Right cardiac atrium (tissue), 5 donors: Measurements from ENCODE around the gene HOOK1. TPM values are rescaled to one million over a fixed set of nuclear protein-coding genes. Genes with fewer than 3 reads are reported as not detected.

Source experiments
- ATAC-seq, 2 donors: fragments of 200-7000 bp; cut with Tn5 transposase; one replicate each; pipeline versions ENCODE4 v1.8.0 to v1.9.1; 2020; ENCODE audit warnings: moderate library complexity in 2 of 2, mild to moderate bottlenecking in 1 of 2
- DNase-seq, 3 donors: peaks; one replicate each; pipeline ENCODE4 v3.0.0-alpha.2; 2020
- H3K27ac ChIP-seq: one replicate; pipeline ENCODE4 v1.5.1; 2013; ENCODE audit warnings: mild to moderate bottlenecking, low read length, control low read depth, moderate library complexity
- H3K27me3 ChIP-seq: one replicate; pipeline ENCODE4 v1.6.1; 2013; ENCODE audit not compliant: control insufficient read depth, insufficient read depth
- H3K4me1 ChIP-seq: one replicate; pipeline ENCODE4 v1.6.1; 2013; ENCODE audit warnings: low read length; ENCODE audit not compliant: control insufficient read depth, insufficient read depth
- H3K4me3 ChIP-seq: one replicate; pipeline ENCODE4 v1.5.1; 2013; ENCODE audit warnings: low read length, control low read depth
- H3K9me3 ChIP-seq: one replicate; pipeline ENCODE4 v1.6.1; 2013; ENCODE audit warnings: low read length; ENCODE audit not compliant: control insufficient read depth
- WGBS: extraction: QIAGEN DNeasy Blood & Tissue Kit; methylation state at CpG from one replicate; pipeline ENCODE4 v1.1.7; 2013; 5-methylcytosine and 5-hydroxymethylcytosine counted together
- intact Hi-C, 4 donors: fragments of 100-400 bp; cut with DNase I; formaldehyde crosslinking; loops; one replicate each; pipeline versions ENCODE4 v1.11.0 to v1.14.0; 2022 to 2023
- long read RNA-seq, 4 donors: library from polyadenylated mRNA; unstranded; transcript quantifications; one replicate each; pipeline ENCODE4 v2.0.0, GENCODE V29; 2020 to 2021
- polyA plus RNA-seq: library from polyadenylated mRNA; stranded (reverse); fragments of 200-250 nt; gene quantifications from one replicate; pipeline ENCODE4 v1.2.3, GENCODE V29; 2013
- total RNA-seq, 4 donors: library from RNA; stranded (reverse); fragmentation: NEBNext Ultra II Directional; extraction: Animal tissue kit (Norgen Biotek cat#: 25700); gene quantifications; one replicate each; pipeline ENCODE4 v1.2.1, GENCODE V29; 2021
- donor health status: healthy with polysubstance abuse.
- donor health status: DM: no; HTN: yes; CAD: no.
- donor health status: DM: no; HTN: no; CAD: no.
- donor health status: DM: no; HTN: yes; CAD: no; lungs with severe emphysema.
- donor health status: DM: yes; HTN: yes; CAD: no.

HOOK1 gene
- total RNA-seq (10 to 100 TPM in 2 of 4 donors, 1 to 10 TPM in 2; 7.8 to 12.0 (median 9.8) TPM), polyA plus RNA-seq (3.9 TPM)
- long read RNA-seq, donor 1, full-length matches to known transcripts, result 8 of 11 reads
- long read RNA-seq, donor 1, partial matches to known transcripts, result 2 of 11 reads
- long read RNA-seq, donor 1, other reads (novel, unspliced or antisense), result 1 of 11 reads
- long read RNA-seq, donor 2, result 0 reads
- long read RNA-seq, donor 3, full-length matches to known transcripts, result 3 of 9 reads
- long read RNA-seq, donor 3, partial matches to known transcripts, result 3 of 9 reads
- long read RNA-seq, donor 3, other reads (novel, unspliced or antisense), result 3 of 9 reads
- long read RNA-seq, donor 4, full-length matches to known transcripts, result 2 of 5 reads
- long read RNA-seq, donor 4, partial matches to known transcripts, result 1 of 5 reads
- long read RNA-seq, donor 4, other reads (novel, unspliced or antisense), result 2 of 5 reads

DNA sequence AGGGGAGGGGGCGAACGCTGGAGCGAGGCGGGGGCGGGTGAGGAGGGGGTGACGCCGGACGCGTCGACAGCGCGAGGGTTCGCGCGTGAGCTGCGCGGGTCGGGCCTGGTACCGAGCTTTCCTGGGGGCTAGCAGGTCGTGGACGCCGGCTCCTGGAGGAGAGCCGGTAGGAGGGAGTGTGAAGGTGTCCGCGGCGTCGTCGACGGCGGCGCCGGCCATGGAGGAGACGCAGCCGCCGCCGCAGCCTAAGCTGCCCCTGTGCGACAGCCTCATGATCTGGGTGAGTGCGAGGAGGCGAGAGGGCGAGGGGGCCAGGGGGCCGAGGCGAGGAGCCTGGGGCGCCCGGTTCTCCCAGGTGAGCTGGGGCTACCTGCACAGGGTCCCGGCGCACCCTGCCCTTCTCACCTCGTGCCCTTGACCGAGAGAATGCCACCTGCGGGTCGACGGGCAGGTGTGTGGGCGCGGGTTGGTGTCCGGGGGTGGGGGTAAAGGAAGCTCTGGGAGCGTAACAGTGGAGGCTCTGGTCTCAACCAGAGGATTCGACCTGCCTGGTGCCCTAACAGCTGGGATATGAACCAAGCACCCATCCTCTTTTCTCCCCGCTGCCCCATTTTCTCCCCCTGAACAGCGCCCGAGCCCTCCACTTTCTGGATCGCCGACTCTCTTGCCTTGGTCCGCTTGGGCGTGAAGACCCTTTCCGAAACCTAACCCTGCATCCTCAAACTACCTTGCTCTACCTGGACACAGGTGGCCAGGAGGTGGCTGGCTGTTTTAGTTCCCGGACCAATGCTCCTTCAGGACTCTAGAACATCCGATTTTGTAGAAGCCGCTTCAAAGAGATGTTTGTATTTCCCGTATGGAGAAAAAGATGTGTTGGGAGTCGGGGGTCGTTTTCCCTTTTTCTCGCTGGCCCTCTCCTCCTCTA, at the start of gene HOOK1:
Gene HOOK1, plus strand, starts transcription at position 49 of the 925 bp plus-strand sequence. Its CDS starts 169 bp downstream, at position 218.
- intact Hi-C loops, result no loop called here
- ATAC-seq (peak in 1 of 2 donors; percentile 14), DNase-seq (peak in 2 of 3 donors; percentile 29 to 47)
- Histone ChIP-seq H3K4me1 (no peaks in the 10 kb centered on the region), H3K4me3 (peak within 1 kb of the TSS; percentile 52), H3K9me3 (no peaks in the 10 kb centered on the region), H3K27ac (peak within 1 kb of the TSS; percentile 57), H3K27me3 (no peaks in the 10 kb centered on the region)
- WGBS, result 8% methylated on average over 71 of the region's 71 CpGs

DNA sequence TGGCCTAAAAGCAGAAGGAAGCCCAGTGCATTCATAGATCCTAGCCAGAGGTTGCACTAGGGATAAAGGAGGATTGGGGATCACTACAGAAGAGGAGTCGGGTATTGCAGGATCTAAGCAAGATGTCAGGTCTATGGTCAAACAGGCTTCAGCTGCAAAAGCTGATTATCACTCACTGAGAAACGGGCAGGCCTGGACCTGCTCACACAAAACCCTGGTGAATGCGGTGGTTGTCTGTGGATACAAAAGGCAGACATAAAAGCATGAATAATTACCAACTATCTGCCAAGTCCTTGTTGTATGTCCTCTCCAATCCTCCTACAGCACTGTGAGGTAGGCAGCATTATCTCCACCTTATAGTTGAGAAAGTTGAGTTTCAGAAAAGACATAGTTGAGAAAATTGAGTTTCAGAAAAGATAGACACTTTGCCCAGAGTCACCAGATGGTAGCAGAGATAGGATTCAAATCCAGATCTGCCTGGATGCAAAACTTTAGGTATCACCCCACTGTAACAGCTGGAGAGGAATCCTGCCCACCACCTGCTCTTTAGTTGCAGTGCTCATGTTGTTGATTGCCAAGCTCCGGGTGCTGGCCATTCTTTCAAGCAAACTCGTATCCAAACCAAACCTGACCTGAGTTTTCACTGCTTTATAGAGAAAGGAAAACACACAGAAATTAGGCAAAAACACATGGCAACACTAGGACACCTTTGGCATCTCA, 49.6 kb upstream of the HOOK1 start:
- 83% methylated on average over 5 of the region's 5 CpGs for WGBS
- DNase-seq (no peak), ATAC-seq (no peak)
- H3K4me3 ChIP-seq, result no peak overlapping the region
- intact Hi-C loops, result no loop called here
- no peaks in the 10 kb centered on the region for H3K4me1 ChIP-seq
- no peaks in the 10 kb centered on the region for H3K9me3 ChIP-seq
- no peak overlapping the region for H3K27ac ChIP-seq
- H3K27me3 ChIP-seq, result no peaks in the 10 kb centered on the region

DNA sequence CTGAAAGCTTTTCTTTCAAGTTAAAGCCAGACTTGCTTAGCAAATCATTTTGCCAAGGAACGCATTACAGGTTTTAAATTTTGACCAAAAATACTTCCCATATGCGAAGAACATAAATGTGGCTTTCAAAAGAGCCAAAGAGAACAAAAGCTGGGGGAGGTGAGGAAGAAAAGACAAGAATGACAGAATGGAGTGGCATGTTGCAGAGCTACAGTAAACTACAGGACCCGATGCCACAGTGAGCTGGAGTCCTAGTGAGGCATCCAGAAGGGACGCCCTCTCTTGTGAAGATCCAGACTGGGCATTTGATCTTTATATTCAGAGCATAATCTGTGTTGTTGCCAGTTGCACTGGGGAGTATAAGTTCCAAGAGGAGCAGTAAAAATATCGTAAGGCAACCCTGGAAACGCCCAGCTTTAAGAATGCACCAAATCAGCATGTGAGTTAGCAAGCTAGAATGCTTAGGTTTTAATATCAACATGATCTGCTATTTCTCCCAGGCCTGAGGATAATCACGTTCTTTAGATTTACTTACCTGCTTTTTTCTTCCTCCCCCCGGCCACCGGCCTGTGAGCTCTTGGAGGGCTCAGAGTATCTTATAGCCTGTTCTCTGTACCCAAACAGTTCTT, 48.4 kb upstream of the HOOK1 start:
- intact Hi-C loops, result no loop called here
- no peaks in the 10 kb centered on the region for H3K27me3 ChIP-seq
- DNase-seq (no peak), ATAC-seq (peak in 1 of 2 donors; percentile 20)
- no peaks in the 10 kb centered on the region for H3K4me1 ChIP-seq
- WGBS, result 82% methylated on average over 9 of the region's 9 CpGs
- no peak overlapping the region for H3K4me3 ChIP-seq
- no peak overlapping the region for H3K27ac ChIP-seq
- H3K9me3 ChIP-seq, result no peaks in the 10 kb centered on the region

DNA sequence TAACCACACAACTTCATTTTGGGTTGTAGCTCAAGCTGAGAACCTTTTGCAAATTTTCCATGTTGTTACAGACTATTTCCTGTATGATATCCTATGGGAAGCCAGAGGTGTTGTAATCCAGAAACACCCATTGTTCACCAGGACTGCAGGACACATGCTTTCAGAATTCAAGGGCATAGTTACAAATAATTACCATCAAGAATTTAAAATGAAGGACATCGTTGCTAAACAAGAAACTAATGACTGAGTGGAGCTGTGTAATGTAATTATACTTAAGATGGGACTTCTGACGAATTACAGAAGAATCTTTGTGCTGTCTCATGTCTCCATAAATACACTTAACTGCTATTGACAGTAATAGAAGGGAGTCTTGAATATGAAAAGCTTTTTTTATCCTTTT, 47.6 kb upstream of the HOOK1 start:
- Histone ChIP-seq H3K4me3 (no peak overlapping the region), H3K9me3 (no peaks in the 10 kb centered on the region), H3K27me3 (no peaks in the 10 kb centered on the region), H3K27ac (no peak overlapping the region), H3K4me1 (no peaks in the 10 kb centered on the region)
- 57% methylated on average over 2 of the region's 2 CpGs for WGBS
- DNase-seq (no peak), ATAC-seq (peak in 1 of 2 donors; percentile 67)
- intact Hi-C loops, result no loop called here

DNA sequence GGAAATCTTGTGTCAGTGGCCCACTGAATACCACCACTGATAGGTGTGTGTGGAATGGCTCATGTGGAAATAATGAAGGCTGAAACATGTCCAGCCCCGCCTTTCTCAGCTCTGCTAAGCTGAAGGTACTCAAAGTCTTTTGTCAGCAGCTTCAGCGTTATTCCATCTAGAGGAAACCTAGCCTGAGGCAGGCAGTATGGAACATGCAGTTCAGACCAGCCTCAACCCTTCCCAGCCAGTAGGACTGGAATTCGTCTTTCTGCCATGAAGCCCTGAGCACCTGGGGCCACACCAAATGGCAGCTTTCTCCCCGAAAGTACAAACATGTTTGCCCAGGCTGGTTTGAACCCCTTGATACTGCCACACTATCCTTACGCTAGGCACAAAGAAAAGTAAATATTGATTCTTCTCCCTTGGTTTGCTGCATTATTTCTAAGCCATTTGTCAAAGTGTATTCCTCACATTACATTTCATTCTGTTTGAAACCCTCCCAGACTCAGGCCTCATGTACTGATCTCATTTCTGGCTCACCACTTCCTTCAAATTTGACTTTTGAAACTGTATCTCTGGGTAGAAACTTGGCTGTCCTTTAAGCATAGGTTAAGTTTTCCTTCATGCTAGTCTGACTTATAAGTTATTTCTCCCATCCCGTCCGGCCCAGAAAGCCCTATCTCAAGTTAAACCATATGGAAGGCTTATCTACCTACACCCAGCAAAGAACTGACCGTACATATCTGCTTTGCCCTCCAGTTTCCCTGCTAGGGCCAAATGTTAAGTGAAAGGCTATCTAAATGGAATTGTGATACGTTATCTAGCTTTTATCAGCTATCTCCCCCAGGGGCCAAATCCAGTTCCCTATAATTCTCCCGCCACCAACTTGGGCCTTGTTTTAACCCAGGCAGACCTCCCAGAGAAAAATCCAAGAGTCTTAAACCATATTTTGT, 45.7 kb upstream of the HOOK1 start:
- no peak for DNase-seq
- Histone ChIP-seq H3K9me3 (no peaks in the 10 kb centered on the region), H3K4me1 (no peaks in the 10 kb centered on the region), H3K27me3 (no peaks in the 10 kb centered on the region), H3K27ac (no peak overlapping the region), H3K4me3 (no peak overlapping the region)
- intact Hi-C loops, result no loop called here
- ATAC-seq, result no peak
- 90% methylated on average over 10 of the region's 10 CpGs for WGBS

DNA sequence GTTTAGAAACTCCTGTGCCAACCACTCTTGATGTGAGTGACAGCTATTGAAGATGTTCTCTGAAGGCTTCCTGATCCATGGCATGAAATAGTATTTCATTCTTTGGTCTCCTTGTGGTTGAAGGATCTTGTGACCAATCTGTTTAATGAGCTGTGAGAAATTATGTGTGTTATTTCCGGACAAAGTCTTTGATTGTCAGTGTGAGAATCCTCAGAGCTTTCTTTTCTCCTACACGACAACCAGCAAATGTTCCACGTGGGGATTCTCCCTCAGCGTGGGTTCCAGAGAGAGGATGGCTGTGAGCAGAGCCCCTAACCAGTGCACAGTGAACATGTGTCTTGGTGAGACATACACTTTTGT, 45.0 kb upstream of the HOOK1 start:
- intact Hi-C loops, result no loop called here
- ATAC-seq (no peak), DNase-seq (no peak)
- 89% methylated on average over 4 of the region's 4 CpGs for WGBS
- no peak overlapping the region for H3K4me3 ChIP-seq
- H3K4me1 ChIP-seq, result no peaks in the 10 kb centered on the region
- H3K27ac ChIP-seq, result no peak overlapping the region
- no peaks in the 10 kb centered on the region for H3K27me3 ChIP-seq
- H3K9me3 ChIP-seq, result no peaks in the 10 kb centered on the region

DNA sequence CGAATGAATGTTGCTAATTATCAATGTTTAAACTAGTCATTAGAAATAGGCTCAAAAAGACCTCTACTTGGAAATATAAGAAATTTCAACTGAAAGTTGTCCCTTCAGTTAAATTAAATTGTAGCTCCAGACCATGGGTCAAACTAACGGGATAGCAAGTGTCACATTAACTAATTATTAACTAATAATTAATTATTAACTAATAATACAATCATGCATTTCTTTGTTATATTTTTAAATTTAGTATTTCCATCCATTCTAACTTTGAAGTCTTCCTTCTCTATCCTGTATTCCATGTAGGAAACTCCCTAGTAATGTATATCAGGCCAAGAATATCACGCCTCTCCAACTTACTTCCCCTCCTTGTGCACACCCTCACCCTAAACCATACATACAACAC, 43.4 kb upstream of the HOOK1 start:
- no peaks in the 10 kb centered on the region for H3K9me3 ChIP-seq
- ATAC-seq (no peak), DNase-seq (no peak)

DNA sequence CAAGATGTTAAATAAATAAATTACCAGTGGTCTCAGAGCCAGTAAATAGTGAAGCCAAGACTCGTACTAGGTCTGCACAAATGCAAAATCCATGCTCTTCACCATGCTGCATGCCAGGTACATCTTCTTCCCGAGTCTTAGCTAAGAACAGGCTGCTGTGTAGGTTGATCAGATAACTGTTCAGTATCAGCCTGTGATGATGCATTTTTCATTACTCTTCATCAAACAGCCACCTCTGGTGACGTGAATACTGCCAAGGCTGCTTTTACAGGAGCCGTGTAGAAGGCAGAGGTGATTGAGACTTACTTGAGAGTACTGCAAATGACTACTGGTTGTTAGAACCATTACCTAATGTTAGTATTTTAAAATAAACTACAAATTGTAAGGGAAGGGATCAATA, 39.3 kb upstream of the HOOK1 start:
- 85% methylated on average over 4 of the region's 4 CpGs for WGBS
- H3K27ac ChIP-seq, result no peak overlapping the region
- no peaks in the 10 kb centered on the region for H3K4me1 ChIP-seq
- ATAC-seq (no peak), DNase-seq (no peak)
- H3K4me3 ChIP-seq, result no peak overlapping the region
- H3K9me3 ChIP-seq, result no peaks in the 10 kb centered on the region
- H3K27me3 ChIP-seq, result no peaks in the 10 kb centered on the region
- intact Hi-C loops, result no loop called here

More for the DNA sequence above, 43.4 kb upstream of the HOOK1 start:
- H3K27ac ChIP-seq, result no peak overlapping the region
- 96% methylated on average over 3 of the region's 3 CpGs for WGBS
- intact Hi-C loops, result no loop called here
- no peaks in the 10 kb centered on the region for H3K27me3 ChIP-seq
- no peak overlapping the region for H3K4me3 ChIP-seq
- H3K4me1 ChIP-seq, result no peaks in the 10 kb centered on the region

DNA sequence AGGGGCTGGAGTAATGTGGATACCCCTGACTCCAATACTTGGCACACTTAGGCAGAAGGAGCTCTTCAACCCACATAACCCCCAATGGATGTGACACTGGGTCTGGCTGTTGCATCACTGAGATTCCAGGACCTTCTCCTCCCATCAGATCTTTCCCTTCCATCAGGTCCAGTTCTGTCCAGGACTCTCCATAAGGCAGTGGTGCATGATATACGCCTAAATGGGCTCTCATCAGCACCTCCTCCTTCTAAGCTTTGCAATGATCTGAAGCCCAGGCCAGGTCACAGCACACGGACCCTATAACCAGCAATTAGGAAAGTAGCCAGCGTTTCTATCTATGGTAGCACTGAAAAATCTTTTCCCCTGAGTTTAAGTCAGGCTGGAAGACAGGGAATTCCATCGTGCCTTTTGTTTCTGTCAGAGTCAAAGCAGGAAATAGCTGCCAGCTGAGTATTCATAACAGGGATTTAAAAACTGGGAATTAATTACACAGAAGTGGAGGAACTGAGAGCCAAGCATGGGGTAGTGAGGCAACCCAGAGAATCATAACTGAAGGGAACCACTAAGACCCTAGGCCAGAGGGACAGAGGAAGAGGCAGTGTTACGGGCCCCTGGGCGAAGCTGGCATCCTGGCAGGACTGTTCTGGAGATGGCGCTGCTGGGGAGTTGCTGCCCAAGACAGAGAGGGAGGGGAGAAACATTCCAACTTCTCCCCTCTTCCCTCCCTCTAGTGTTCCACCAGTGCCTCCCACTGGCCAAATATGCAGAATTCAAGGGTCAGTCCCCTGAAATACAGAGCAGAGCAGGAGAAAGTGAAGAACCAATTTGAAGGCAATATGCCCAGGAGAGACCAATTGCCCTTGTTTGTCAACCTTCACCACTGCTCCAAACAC, 37.5 kb upstream of the HOOK1 start:
- no peak for DNase-seq
- Histone ChIP-seq H3K4me1 (no peaks in the 10 kb centered on the region), H3K27me3 (no peaks in the 10 kb centered on the region), H3K27ac (no peak overlapping the region), H3K4me3 (no peak overlapping the region), H3K9me3 (no peaks in the 10 kb centered on the region)
- peak; percentile 11 to 25 for ATAC-seq
- intact Hi-C loops, result no loop called here
- 57% methylated on average over 7 of the region's 7 CpGs for WGBS
